ENCODE data around the gene GOSR1. TPM values are rescaled to one million over a fixed set of nuclear protein-coding genes. Genes with fewer than 3 reads are reported as not detected.

The GOSR1 gene
- total RNA-seq, 2 donors from 2014 or later: 50.8 to 57.3 TPM

GRCh38 chr17:30493780-30494179 lies 16.6 kb downstream of the GOSR1 start:
- Mint-ChIP-seq H3K4me3 (no peak overlapping the region), H3K36me3 (ENCODE audit: low read depth) (peaks cover 71% of the 10 kb centered on the region), H3K27me3 (ENCODE audit: insufficient read depth) (no peaks in the 10 kb centered on the region), H3K4me1 (no peaks in the 10 kb centered on the region), H3K9me3 (no peaks in the 10 kb centered on the region), H3K27ac (no peak overlapping the region)
- peaks cover 95% of the 10 kb centered on the region for H3K36me3 ChIP-seq (ENCODE audit: control insufficient read depth, insufficient read depth, low read length)
- H3K4me1 ChIP-seq (ENCODE audit: control insufficient read depth, insufficient read depth, low read length): no peaks in the 10 kb centered on the region
- no peaks in the 10 kb centered on the region for H3K9me3 ChIP-seq (ENCODE audit: control insufficient read depth, low read length)
- WGBS, 2 experiments (ENCODE audit: insufficient coverage in 1 of 2, insufficient read length in 1 of 2): 100% methylated on average over 2 of the region's 2 CpGs; no CpG with 5 or more reads in 1 of the 2 experiments
- TF ChIP-seq CTCF (conservative IDR thresholded peaks at IDR 0.05): no peak
- H3K9ac ChIP-seq (ENCODE audit: extremely low read depth, low read length, poor library complexity, severe bottlenecking): no peak overlapping the region
- no peak for DNase-seq
- no peak overlapping the region for H3K27ac ChIP-seq (ENCODE audit: low read depth, low read length)
- no peak overlapping the region for H3K4me3 ChIP-seq (ENCODE audit: low read length)
- no peaks in the 10 kb centered on the region for H3K27me3 ChIP-seq (ENCODE audit: control insufficient read depth, insufficient read depth, low read length, poor library complexity, severe bottlenecking)

- Mint-ChIP-seq H3K9me3 (no peaks in the 10 kb centered on the region), H3K4me3 (no peak overlapping the region), H3K4me1 (peaks cover 8% of the 10 kb centered on the region), H3K27ac (no peak overlapping the region), H3K36me3 (ENCODE audit: low read depth) (peaks cover 79% of the 10 kb centered on the region), H3K27me3 (ENCODE audit: insufficient read depth) (no peaks in the 10 kb centered on the region)
- Histone ChIP-seq H3K9ac (ENCODE audit: extremely low read depth, low read length, poor library complexity, severe bottlenecking) (no peak overlapping the region), H3K4me1 (ENCODE audit: control insufficient read depth, insufficient read depth, low read length) (no peaks in the 10 kb centered on the region), H3K9me3 (ENCODE audit: control insufficient read depth, low read length) (peaks cover 6% of the 10 kb centered on the region), H3K27ac (ENCODE audit: low read depth, low read length) (no peak overlapping the region), H3K36me3 (ENCODE audit: control insufficient read depth, insufficient read depth, low read length) (peaks cover 87% of the 10 kb centered on the region), H3K4me3 (ENCODE audit: low read length) (no peak overlapping the region), H3K27me3 (ENCODE audit: control insufficient read depth, insufficient read depth, low read length, poor library complexity, severe bottlenecking) (no peaks in the 10 kb centered on the region)
- no peak for TF ChIP-seq CTCF (conservative IDR thresholded peaks at IDR 0.05)
- DNase-seq: no peak
Observed at GRCh38 chr17:30495586-30495985, 18.4 kb downstream of the GOSR1 start.

GRCh38 chr17:30503558-30503957 lies 26.4 kb downstream of the GOSR1 start:
- Histone ChIP-seq H3K27ac (ENCODE audit: low read depth, low read length) (no peak overlapping the region), H3K4me3 (ENCODE audit: low read length) (no peak overlapping the region), H3K9ac (ENCODE audit: extremely low read depth, low read length, poor library complexity, severe bottlenecking) (no peak overlapping the region), H3K9me3 (ENCODE audit: control insufficient read depth, low read length) (peaks cover 18% of the 10 kb centered on the region), H3K36me3 (ENCODE audit: control insufficient read depth, insufficient read depth, low read length) (peaks cover 79% of the 10 kb centered on the region), H3K4me1 (ENCODE audit: control insufficient read depth, insufficient read depth, low read length) (no peaks in the 10 kb centered on the region), H3K27me3 (ENCODE audit: control insufficient read depth, insufficient read depth, low read length, poor library complexity, severe bottlenecking) (no peaks in the 10 kb centered on the region)
- no peak for TF ChIP-seq CTCF (conservative IDR thresholded peaks at IDR 0.05)
- H3K4me1 Mint-ChIP-seq: peaks cover 23% of the 10 kb centered on the region
- no peaks in the 10 kb centered on the region for H3K27me3 Mint-ChIP-seq (ENCODE audit: insufficient read depth)
- no peak overlapping the region for H3K4me3 Mint-ChIP-seq
- no peak for DNase-seq
- H3K9me3 Mint-ChIP-seq: peaks cover 4% of the 10 kb centered on the region
- H3K36me3 Mint-ChIP-seq (ENCODE audit: low read depth): peaks cover 73% of the 10 kb centered on the region
- no peak overlapping the region for H3K27ac Mint-ChIP-seq
- 89 to 95% methylated on average over 2 to 4 of the region's 4 CpGs for WGBS, 2 experiments (ENCODE audit: insufficient coverage in 1 of 2, insufficient read length in 1 of 2)

Measured in endodermal cell (in vitro differentiated cells).